NOMO-1 treated with DMSO at 0.1 percent for 48 hours (cell line): Measurements from ENCODE around the gene NT5DC2.
A peak's percentile ranks its signal among the peaks of the same experiment; 100 is the strongest.
"Not testable (repeated sequence)": the region's sequence is repeated elsewhere in the genome, so short reads cannot be mapped to it uniquely, and the experiment has no call there.

Source experiments
- DNase-seq: peaks from one replicate; lab custom pipeline; 2025; ENCODE audit not compliant: unreplicated experiment; lab: John Stamatoyannopoulos, UW

The NT5DC2 gene

GRCh38 chr3:52537726-52538421 is 4.2 kb upstream of the NT5DC2 start:
- DNase-seq = no peak

DNA sequence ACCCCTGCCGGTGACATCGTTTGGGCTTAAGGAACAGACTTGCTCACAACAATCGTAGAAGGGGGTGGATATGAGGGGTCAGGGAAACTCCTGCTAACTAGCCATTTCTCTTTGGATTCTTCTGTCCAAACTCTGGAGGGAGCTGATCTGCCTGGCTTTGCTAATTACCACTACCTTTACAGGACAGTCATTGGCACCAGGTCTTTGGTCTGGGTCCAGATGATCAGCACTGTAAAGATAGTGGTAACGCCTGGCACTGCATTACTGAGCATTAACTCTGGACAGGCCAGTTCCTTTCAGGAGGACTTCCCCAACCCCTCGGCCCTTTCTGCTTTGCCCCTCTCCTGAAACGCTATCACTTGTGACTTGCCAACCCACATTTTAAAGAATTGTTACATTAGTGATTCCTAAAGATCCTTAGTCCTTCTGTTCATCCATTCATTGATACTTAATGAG is 3.5 kb upstream of the NT5DC2 start:
- DNase-seq = peak; percentile 42

DNA sequence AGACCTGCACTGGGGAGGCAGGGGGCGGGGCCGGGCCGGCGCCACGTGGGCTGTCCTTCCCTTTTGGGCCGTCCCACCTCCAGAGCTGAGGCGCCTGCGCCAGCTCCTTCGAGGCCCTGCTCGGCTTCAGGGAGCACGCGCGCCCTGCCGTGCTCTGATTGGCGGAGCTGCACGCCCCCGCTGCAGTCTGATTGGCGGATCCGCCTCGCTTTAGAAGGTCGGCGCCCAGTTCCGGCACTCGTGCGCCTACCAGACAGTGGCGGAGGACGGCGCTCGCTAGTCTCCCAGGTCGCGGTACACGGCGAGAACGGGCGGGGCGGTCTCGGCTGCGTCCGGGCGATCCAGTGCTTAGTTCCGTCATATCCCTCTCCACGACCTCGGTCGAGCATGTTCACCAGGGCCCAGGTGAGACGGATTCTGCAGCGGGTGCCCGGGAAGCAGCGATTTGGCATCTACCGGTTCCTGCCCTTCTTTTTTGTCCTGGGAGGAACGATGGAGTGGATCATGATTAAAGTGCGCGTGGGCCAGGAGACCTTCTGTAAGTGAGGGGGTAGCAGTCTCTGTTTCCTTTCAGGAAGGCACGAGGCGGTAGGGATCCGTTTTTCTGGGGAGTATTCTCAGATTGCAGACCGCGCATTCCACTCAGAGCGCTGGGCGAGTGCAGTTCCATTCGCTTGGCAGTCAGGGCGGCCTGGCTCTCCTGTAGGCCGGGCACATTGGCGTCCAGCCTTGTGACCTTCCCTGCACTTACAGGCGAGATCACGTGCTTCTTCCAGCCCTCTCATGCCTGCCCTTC is 2.9 kb upstream of the NT5DC2 start, which contains the start of gene UQCC5:
TSS of gene UQCC5 (plus strand) at position 237 of the 796 bp plus-strand sequence. CDS start at position 388, 151 bp downstream.
- peak; percentile 97 for DNase-seq

- no peak for DNase-seq
Observed at GRCh38 chr3:52536112-52536368, 2.4 kb upstream of the NT5DC2 start.

GRCh38 chr3:52535411-52536111 is 1.9 kb upstream of the NT5DC2 start:
- no peak for DNase-seq

DNA sequence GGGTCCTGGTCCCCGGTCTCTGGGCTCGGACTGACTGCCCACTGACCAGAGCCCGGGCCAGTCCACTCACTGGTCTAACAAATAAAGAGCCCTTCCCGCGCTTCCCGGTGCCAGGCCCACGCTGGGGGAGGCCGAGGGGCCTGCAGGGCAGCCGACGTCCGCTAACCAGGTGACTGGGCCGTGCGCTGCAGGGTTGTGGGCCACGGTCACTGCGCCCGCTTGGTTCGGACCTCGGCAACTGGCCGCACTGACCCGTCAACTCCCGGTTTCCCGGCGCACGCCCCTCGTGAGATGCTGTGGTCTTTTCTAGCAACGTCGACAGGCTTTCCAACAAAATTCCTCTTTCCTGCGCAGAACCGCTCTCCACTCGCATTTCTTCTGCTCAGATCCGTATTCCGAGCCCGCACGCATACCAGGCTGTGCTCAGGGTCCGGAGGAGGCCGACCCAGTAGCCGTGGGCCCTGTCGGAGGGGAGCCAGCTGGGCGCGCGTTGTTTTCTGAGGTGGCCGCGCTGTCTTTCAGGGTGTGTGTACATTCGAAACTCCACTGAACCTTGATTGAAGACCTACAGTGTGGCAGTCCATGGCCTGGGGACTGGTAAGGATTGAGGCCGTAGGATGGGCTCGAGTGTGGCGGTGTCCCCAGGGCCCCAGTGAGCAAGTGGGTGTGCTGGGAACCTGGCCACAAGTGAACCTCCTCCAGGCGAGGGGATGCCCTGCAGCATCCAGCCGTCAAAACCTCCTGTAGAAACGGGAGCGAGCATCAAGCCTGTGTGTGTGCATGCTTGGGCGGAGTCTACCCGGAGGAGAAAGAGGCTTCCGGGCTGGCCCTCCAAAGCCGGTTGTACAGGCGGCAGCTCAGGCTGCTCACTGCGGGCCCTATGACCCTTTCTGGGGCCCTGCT is 875 bp upstream of the NT5DC2 start:
- DNase-seq = no peak

DNA sequence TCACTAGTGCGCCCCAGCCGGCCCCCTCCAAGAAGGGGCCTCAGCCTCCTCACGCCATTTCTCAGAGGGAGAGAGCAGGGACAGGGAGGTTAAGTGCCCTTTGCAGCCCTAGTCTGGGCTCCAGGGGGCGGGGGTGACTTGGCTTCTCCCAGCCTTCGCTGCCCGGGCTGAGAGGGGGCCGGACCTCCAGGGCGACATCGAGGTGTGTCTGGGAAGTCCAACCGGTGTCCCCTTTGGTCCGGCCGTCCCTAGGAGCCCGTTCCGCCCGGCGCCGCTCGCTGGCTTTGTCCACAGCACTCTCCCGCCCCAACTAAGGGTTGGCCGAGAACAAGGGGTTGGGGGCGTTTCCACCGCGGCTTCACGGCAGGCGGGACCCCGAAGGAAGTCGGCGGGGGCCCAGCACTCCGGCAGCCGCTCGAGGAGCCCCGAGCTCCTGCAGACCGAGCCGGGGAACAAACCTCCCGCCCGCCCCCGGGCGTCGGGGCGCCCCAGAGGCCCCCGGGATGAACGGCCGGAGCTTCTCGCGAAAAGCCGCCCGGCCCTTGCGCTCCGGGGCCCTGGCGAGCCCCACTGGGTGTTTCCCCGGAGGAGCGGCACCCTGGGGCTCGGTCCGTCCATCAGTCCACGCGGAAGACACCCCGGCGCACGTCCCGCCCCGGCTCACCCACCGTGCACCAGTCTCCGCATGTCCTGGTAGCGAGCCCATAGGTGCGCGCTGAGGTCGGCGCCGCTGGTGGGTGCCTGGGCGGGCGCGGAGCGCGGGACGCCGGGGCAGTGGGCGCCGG is 627 bp downstream of the NT5DC2 start:
- DNase-seq = no peak

DNA sequence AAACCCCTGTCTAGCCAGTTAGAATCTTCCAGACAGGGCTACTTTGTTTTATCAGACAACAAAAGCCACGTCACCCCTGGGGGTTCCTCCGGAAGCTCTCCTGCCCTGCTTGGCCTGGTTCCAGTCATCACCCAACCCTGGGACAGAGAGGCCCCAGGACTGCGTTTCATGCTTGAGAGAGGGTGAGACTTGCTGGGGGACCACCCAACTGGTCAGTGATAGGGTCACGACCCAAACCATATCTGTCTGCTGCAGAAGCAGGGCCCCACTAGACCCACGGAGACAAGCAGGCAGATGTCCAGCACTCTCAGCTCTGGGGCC is 1.2 kb downstream of the NT5DC2 start:
- DNase-seq = peak; percentile 30

- no peak for DNase-seq
Observed at GRCh38 chr3:52531860-52532516, 1.7 kb downstream of the NT5DC2 start.

GRCh38 chr3:52530918-52531826 is 2.5 kb downstream of the NT5DC2 start:
- no peak for DNase-seq

DNA sequence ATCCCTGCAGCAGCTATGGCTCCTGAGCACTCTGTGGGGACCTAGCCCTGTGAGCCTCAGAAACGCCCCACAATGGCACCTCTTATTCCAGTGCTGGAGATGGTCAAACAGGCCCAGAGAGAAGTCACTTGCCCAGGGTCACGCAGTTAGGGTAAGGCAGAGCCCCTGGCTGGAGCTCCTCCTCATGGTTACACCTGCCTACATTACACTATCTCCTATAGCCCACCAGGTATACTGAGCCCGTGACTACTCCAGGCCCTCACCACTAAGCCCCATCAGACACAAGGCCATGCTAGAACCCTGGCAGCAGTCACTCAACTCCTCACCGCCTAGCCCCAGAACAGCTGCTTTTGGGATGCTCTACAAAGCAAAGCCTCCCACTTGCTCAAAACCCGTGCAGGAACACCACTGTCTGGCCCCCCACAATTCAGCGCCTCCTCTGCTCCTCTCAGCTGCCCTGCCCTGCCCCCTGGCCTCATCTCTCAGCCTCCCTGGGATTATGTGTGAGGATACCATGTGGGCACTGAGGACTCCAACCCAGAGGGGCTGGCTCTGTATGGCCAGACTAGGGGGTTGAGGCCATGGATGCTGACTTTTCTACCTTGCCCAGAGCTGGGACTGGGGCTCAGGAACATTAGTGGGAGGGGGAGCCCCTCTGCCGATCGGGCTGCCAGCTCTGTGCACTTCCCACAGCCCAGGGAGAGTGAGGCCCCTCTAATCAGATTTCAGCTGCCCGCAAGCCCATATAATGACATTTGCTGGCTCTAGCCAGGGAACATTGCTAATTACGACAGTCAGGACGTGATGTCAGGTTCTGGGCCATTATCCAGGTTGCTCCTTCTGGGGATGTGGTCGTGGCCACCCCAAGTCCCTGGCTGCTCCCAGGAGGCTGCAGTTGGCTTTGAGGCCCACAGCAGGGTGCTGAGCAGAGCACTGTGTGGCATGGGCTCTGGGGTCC is 4.0 kb downstream of the NT5DC2 start:
- no peak for DNase-seq

DNA sequence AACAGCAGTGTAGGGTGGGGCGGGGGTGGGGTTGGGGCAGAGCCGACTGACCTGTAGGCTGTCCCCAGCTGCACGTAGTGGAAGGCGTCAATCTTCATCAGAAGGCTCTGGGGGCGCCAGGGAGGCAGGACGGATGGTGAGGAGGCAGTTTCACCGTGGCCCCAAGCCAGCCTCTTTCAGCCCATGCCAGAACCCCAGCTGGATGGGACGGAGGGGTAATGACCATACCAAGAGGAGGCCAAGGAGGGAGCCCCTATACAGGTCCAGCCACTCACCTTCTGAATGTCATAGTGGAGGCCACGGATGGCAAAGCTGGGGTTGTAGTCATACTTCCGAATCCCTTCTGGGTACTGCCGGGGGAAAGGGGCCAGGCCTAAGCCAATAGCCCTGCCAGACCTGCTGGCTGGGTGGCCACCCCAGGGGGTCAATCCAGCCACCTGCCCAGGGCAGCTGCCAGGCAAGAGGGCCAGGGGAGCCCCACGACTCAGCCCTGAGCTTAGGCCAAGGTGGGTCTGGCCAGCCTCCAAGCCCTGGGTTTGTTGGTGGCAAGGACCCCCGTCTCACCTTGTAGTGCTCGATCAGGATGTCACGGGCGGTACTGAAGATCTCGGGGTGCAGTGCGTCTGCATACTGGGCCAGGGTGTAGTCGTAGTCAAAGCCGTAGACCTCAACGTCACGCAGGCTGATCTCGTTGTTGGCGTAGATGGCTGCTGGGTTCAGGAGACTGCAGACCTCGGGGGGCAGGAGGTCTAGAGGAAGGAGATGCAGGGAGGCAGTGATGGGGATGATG is 4.9 kb downstream of the NT5DC2 start:
- no peak for DNase-seq

DNA sequence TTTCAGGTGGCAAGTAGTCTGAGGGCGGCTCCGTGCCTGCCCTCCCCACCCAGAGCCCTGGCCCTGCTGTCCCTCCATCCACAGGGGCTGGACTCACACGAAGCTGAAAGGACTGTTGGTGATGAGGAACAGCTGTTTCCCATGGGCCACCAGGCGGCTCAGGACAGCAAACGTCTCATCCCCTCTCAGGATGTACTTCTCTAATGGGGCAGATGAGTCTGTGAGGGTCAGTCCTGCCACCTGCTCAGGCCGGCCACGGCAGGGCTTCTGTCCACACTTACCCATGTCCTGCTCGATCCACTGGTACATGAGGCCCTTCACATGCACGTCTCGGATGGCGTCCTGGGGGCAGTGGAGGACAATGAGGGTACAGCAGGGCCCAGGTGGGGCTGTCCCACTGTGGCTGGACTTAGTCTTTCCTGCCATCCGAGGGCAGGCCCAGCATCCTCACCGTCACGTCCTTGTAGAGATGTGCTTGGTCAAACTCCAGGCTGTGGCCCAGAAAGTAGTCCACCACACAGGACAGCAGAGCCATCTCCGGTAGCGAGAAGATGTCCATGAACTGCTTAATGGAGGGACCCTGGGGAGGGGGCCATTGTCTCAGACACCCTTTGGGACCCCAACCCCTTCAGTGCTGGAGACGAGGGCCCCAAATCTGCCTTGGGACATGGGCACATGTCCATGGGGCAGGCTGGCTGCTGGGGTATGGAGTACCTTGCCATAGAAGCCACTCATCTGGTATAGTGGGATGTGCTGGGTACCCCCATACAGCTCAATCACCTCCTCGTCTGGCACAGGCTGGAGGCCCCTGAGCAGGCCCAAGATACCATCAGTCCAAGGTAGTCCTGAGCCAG is 5.7 kb downstream of the NT5DC2 start:
- DNase-seq = no peak

DNA sequence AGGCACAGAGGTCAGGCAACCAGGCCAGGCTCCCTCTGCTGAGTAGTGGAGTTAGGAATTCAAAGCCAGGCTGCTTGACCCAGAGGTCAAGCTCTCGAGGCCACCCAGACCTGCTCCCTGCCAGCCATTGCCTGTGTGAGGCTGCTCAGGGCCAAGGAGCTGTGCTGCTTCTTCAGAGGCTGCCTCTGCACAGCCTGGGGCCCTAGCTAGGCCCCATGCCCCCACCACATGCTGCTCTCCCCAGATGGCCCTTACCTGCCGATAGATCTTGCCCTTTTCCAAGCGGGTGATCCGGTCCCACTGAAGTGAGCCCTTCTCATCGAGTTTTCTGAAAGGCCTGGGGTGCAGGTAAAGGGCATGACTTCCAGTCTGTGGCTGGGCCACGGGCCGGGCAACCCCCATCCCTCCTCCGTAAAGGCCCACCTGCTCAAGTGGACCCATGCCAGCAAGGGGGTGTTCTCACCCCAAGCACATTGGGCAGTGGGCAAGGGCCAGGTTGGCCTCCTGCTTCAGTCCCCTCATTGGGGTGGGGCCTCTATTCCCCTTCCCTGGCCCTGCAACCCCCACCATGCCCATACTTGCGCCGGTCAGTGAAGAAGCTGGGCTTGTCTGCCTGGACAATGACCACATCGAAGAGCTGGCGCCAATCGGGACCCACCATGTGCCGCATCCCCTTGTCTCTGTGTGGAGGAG is 6.5 kb downstream of the NT5DC2 start:
- DNase-seq = no peak

DNA sequence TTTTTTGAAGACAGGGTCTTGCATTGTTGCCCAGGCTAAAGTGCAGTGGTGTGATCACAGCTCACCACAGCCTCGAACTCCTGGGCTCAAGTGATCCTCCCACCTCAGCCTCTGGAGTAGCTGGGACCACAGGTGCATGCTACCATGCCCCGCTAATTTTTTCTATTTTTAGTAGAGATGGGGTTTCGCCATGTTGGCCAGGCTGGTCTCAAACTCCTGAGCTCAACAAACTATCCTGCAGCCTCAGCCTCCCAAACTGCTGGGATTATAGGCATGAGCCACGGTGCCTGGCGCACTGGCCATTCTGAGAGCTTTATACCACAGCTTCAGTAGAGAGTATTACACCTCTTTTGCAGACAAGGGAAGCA is 7.0 kb downstream of the NT5DC2 start:
- DNase-seq = not testable (repeated sequence)
